Neuronal stem cell (in vitro differentiated cells): ENCODE results near the gene XRRA1.
"Not testable (repeated sequence)": the region's sequence is repeated elsewhere in the genome, so short reads cannot be mapped to it uniquely, and the experiment has no call there.

ENCODE experiments used
- DNase-seq: peaks from one replicate; pipeline ENCODE4 v3.0.0-alpha.2; 2013; ENCODE audit warnings: low spot score
- H2AFZ ChIP-seq: one replicate; pipeline ENCODE4 v1.6.1; 2013; ENCODE audit warnings: mild to moderate bottlenecking, low read length, inconsistent platforms
- H2AK5ac ChIP-seq: 2 replicates; pipeline ENCODE4 v1.6.1; 2013; ENCODE audit warnings: low read depth, mild to moderate bottlenecking, inconsistent platforms, low read length, moderate library complexity, mixed read lengths
- H2BK120ac ChIP-seq: 2 replicates; pipeline ENCODE4 v1.6.1; 2013; ENCODE audit warnings: low read depth, mild to moderate bottlenecking, inconsistent platforms, low read length, moderate library complexity, mixed read lengths
- H2BK12ac ChIP-seq: one replicate; pipeline ENCODE4 v1.6.1; 2013; ENCODE audit warnings: low read length, inconsistent platforms
- H2BK15ac ChIP-seq: 2 replicates; pipeline ENCODE4 v1.6.1; 2013; ENCODE audit warnings: mild to moderate bottlenecking, low read length, inconsistent platforms, mixed read lengths
- H2BK5ac ChIP-seq: one replicate; pipeline ENCODE4 v1.6.1; 2013; ENCODE audit warnings: inconsistent platforms, mild to moderate bottlenecking, low read length, moderate library complexity
- H3K14ac ChIP-seq: one replicate; pipeline ENCODE4 v1.6.1; 2013; ENCODE audit warnings: low read length, inconsistent platforms
- H3K18ac ChIP-seq: 2 replicates; pipeline ENCODE4 v1.6.1; 2013; ENCODE audit warnings: low read length, inconsistent platforms
- H3K23ac ChIP-seq: 2 replicates; pipeline ENCODE4 v1.6.1; 2013; ENCODE audit warnings: low read depth, mild to moderate bottlenecking, mixed read lengths, low read length, inconsistent platforms; ENCODE audit not compliant: poor library complexity
- H3K27ac ChIP-seq: replicated peaks from 3 replicates; pipeline ENCODE4 v1.5.1; 2013; ENCODE audit warnings: low read length, inconsistent platforms
- H3K27me3 ChIP-seq, 3 experiments: 2 replicates each; pipeline ENCODE4 v1.6.1; 2013; ENCODE audit warnings: low read length in 3 of 3, mild to moderate bottlenecking in 2 of 3, inconsistent platforms in 1 of 3, low read depth in 1 of 3, mixed read lengths in 1 of 3, moderate library complexity in 1 of 3; ENCODE audit not compliant: control insufficient read depth in 3 of 3, insufficient read depth in 3 of 3
- H3K36me3 ChIP-seq, 2 donors: replicated peaks in 1 of 2; 2 replicates each; pipeline ENCODE4 v1.6.1; 2013; ENCODE audit warnings: low read length in 2 of 2; ENCODE audit not compliant: control insufficient read depth in 2 of 2, insufficient read depth in 2 of 2
- H3K4ac ChIP-seq: 2 replicates; pipeline ENCODE4 v1.6.1; 2013; ENCODE audit warnings: inconsistent platforms, mild to moderate bottlenecking, low read length, moderate library complexity
- H3K4me1 ChIP-seq, 2 donors: 1 replicate in 1 of 2; 2 replicates in 1 of 2; pipeline ENCODE4 v1.6.1; 2013; ENCODE audit warnings: low read length in 2 of 2, low read depth in 1 of 2; ENCODE audit not compliant: control insufficient read depth in 2 of 2, insufficient read depth in 1 of 2
- H3K4me2 ChIP-seq: one replicate; pipeline ENCODE4 v1.6.1; 2013; ENCODE audit warnings: mild to moderate bottlenecking, low read length, inconsistent platforms; ENCODE audit not compliant: insufficient read depth, poor library complexity, severe bottlenecking
- H3K4me3 ChIP-seq, 2 donors: 2 replicates each; pipeline ENCODE4 v1.5.1; 2013; ENCODE audit warnings: low read length in 2 of 2, mild to moderate bottlenecking in 2 of 2, inconsistent platforms in 1 of 2, moderate library complexity in 1 of 2
- H3K79me1 ChIP-seq: one replicate; pipeline ENCODE4 v1.6.1; 2013; ENCODE audit warnings: low read depth, mild to moderate bottlenecking, inconsistent platforms, low read length, moderate library complexity
- H3K9ac ChIP-seq: one replicate; pipeline ENCODE4 v1.6.1; 2013; ENCODE audit warnings: mild to moderate bottlenecking, low read depth, low read length, inconsistent platforms; ENCODE audit not compliant: poor library complexity
- H3K9me3 ChIP-seq, 2 donors: replicated peaks in 1 of 2; 2 replicates each; pipeline versions ENCODE3 to v1.6.1; 2013; ENCODE audit warnings: low read length in 2 of 2, mild to moderate bottlenecking in 2 of 2, inconsistent platforms in 1 of 2, low read depth in 1 of 2, mixed read lengths in 1 of 2, moderate library complexity in 1 of 2; ENCODE audit not compliant: control insufficient read depth in 2 of 2, insufficient read depth in 1 of 2
- H4K8ac ChIP-seq: one replicate; pipeline ENCODE4 v1.6.1; 2013; ENCODE audit warnings: low read depth, mild to moderate bottlenecking, inconsistent platforms, low read length, moderate library complexity
- H4K91ac ChIP-seq: one replicate; pipeline ENCODE4 v1.6.1; 2013; ENCODE audit warnings: low read length, low read depth, mild to moderate bottlenecking, inconsistent platforms; ENCODE audit not compliant: poor library complexity
- WGBS, 2 donors: extraction: QIAGEN DNeasy Blood & Tissue Kit; methylation state at CpG; one replicate each; pipeline ENCODE4 v1.1.7; 2013; ENCODE audit warnings: missing lambda C conversion rate in 2 of 2, mixed read lengths in 1 of 2; ENCODE audit not compliant: insufficient read length in 2 of 2, insufficient replicate concordance in 1 of 2; ENCODE audit errors: extremely low coverage in 2 of 2; 5-methylcytosine and 5-hydroxymethylcytosine counted together

Gene XRRA1

GRCh38 chr11:74895340-74896116 is 53.4 kb downstream of the XRRA1 start:
- H3K4me3 ChIP-seq: no peak overlapping the region
- H3K36me3 ChIP-seq: no peaks in the 10 kb centered on the region
- H3K4me1 ChIP-seq: no peaks in the 10 kb centered on the region
- no peak overlapping the region for H2AK5ac ChIP-seq
- H3K4me2 ChIP-seq: no peak overlapping the region
- DNase-seq: no peak
- no peak overlapping the region for H4K91ac ChIP-seq
- no peak overlapping the region for H3K4ac ChIP-seq
- H2BK5ac ChIP-seq: no peak overlapping the region
- no peak overlapping the region for H2AFZ ChIP-seq
- H2BK120ac ChIP-seq: no peak overlapping the region
- no peak overlapping the region for H4K8ac ChIP-seq
- peaks cover 4 to 5% of the 10 kb centered on the region in 2 donors for H3K9me3 ChIP-seq
- no peak overlapping the region for H3K9ac ChIP-seq
- H2BK15ac ChIP-seq: no peak overlapping the region
- no peak overlapping the region for H3K18ac ChIP-seq
- no peak overlapping the region for H2BK12ac ChIP-seq
- H3K23ac ChIP-seq: no peak overlapping the region
- peak overlapping the region; percentile 9 for H3K14ac ChIP-seq
- no peaks in the 10 kb centered on the region for H3K79me1 ChIP-seq
- WGBS, 2 donors: no CpG with 5 or more reads among the region's 3 CpGs
- H3K27ac ChIP-seq: no peak overlapping the region
- no peaks in the 10 kb centered on the region for H3K27me3 ChIP-seq

- not testable (repeated sequence) for H2BK12ac ChIP-seq, H3K9me3 ChIP-seq, H3K27me3 ChIP-seq, H2AK5ac ChIP-seq, H3K36me3 ChIP-seq, H4K91ac ChIP-seq, H3K18ac ChIP-seq, H3K4me1 ChIP-seq, H2BK5ac ChIP-seq, H3K23ac ChIP-seq, H2BK120ac ChIP-seq, H4K8ac ChIP-seq, H3K4me2 ChIP-seq, H3K27ac ChIP-seq, H3K9ac ChIP-seq, H2BK15ac ChIP-seq, H3K4me3 ChIP-seq, H2AFZ ChIP-seq, H3K14ac ChIP-seq, DNase-seq, H3K4ac ChIP-seq, H3K79me1 ChIP-seq
Measured at GRCh38 chr11:74893015-74893414, 55.9 kb downstream of the XRRA1 start.

- Histone ChIP-seq H4K91ac (no peak overlapping the region), H2AFZ (no peak overlapping the region), H2AK5ac (no peak overlapping the region), H3K4me2 (no peak overlapping the region), H3K4me3 (no peak overlapping the region), H3K36me3 (peaks cover 0 to 31% of the 10 kb centered on the region in 2 donors), H3K27me3 (no peaks in the 10 kb centered on the region), H2BK120ac (no peak overlapping the region), H3K9me3 (peaks cover 5 to 31% of the 10 kb centered on the region in 2 donors), H3K18ac (no peak overlapping the region), H3K4ac (no peak overlapping the region), H3K27ac (no peak overlapping the region), H3K23ac (no peak overlapping the region), H4K8ac (no peak overlapping the region), H2BK15ac (no peak overlapping the region), H3K4me1 (no peaks in the 10 kb centered on the region), H3K14ac (no peak overlapping the region), H3K9ac (no peak overlapping the region), H2BK12ac (no peak overlapping the region), H3K79me1 (no peaks in the 10 kb centered on the region), H2BK5ac (no peak overlapping the region)
- WGBS, 2 donors: no CpG with 5 or more reads among the region's 1 CpG
- no peak for DNase-seq
Measured at GRCh38 chr11:74877132-74877531, 71.8 kb downstream of the XRRA1 start.

- H2BK15ac ChIP-seq: no peak overlapping the region
- no peak overlapping the region for H3K18ac ChIP-seq
- no peak overlapping the region for H3K27ac ChIP-seq
- H3K79me1 ChIP-seq: no peaks in the 10 kb centered on the region
- H2BK12ac ChIP-seq: no peak overlapping the region
- H4K8ac ChIP-seq: no peak overlapping the region
- no CpG with 5 or more reads among the region's 2 CpGs for WGBS, 2 donors
- no peak overlapping the region for H2AFZ ChIP-seq
- DNase-seq: no peak
- no peaks in the 10 kb centered on the region for H3K4me1 ChIP-seq
- H3K9ac ChIP-seq: no peak overlapping the region
- H2BK120ac ChIP-seq: no peak overlapping the region
- no peak overlapping the region for H3K23ac ChIP-seq
- no peak overlapping the region for H4K91ac ChIP-seq
- no peak overlapping the region for H3K14ac ChIP-seq
- no peak overlapping the region for H3K4me2 ChIP-seq
- H3K36me3 ChIP-seq: peaks cover 0 to 44% of the 10 kb centered on the region in 2 donors
- H3K4ac ChIP-seq: no peak overlapping the region
- peaks cover 0 to 2% (median 0%) of the 10 kb centered on the region in 3 experiments for H3K27me3 ChIP-seq
- H2AK5ac ChIP-seq: no peak overlapping the region
- H3K4me3 ChIP-seq: no peak overlapping the region
- H3K9me3 ChIP-seq: peaks cover 24 to 78% of the 10 kb centered on the region in 2 donors
- H2BK5ac ChIP-seq: no peak overlapping the region
Measured at GRCh38 chr11:74871037-74871436, 77.9 kb downstream of the XRRA1 start.
